GM10266 (cell line): ENCODE results near the gene CHRM4.
"Not testable (repeated sequence)": the region's sequence is repeated elsewhere in the genome, so short reads cannot be mapped to it uniquely, and the experiment has no call there.

ENCODE experiments used
- DNase-seq: peaks from one replicate; pipeline ENCODE4 v3.0.0; 2012; ENCODE audit errors: extremely low spot score
- TF ChIP-seq, protein P1 (sequence below): IDR thresholded peaks from 2 replicates; pipeline ENCODE4 v1.5.1; 2012; ENCODE audit warnings: mild to moderate bottlenecking, low read depth; ENCODE audit not compliant: control insufficient read depth, insufficient read depth; ENCODE audit errors: missing control alignments

The CHRM4 gene

DNA sequence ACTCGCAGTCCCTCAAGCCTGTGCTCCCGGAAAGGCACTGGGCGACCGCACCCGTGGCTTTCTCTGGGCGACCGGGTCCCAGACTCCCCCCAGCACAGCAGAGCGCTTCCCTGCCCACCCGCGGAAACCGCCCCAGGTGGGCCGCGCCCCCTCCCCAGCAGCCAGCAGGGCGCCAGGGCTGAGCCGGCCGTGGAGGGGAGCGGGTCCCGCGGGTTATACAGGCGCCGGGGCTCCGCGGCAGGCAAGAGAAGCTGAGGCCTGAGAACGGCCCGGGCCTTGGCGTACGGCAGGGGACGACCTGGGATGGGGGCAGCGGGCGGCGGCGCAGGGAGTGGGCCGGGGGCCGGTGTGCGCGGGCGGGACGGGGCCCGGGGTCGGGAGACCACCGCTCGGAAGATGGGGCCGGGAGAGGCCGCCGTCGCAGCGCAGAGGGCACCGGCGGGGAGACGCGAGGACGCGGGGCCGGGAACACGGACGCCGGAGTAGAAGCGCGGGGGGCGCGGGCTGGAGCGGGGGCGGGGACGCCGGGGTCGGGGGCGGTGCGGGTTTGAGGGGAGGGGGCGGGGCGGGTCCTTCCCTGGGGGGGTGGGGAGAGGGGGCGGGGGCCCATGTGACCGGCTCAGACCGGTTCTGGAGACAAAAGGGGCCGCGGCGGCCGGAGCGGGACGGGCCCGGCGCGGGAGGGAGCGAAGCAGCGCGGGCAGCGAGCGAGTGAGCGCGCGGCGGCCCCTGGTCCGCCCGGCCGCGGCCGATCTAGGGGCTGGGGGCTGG, 10.3 kb downstream of the CHRM4 start, which contains the start of gene MDK:
Gene MDK (plus strand): TSS at position 622 of the 771 bp plus-strand sequence. CDS start 389 bp downstream, outside the sequence.
- TF ChIP-seq, protein P1, sequence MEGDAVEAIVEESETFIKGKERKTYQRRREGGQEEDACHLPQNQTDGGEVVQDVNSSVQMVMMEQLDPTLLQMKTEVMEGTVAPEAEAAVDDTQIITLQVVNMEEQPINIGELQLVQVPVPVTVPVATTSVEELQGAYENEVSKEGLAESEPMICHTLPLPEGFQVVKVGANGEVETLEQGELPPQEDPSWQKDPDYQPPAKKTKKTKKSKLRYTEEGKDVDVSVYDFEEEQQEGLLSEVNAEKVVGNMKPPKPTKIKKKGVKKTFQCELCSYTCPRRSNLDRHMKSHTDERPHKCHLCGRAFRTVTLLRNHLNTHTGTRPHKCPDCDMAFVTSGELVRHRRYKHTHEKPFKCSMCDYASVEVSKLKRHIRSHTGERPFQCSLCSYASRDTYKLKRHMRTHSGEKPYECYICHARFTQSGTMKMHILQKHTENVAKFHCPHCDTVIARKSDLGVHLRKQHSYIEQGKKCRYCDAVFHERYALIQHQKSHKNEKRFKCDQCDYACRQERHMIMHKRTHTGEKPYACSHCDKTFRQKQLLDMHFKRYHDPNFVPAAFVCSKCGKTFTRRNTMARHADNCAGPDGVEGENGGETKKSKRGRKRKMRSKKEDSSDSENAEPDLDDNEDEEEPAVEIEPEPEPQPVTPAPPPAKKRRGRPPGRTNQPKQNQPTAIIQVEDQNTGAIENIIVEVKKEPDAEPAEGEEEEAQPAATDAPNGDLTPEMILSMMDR, result no peak
- DNase-seq, result peak; percentile 69

DNA sequence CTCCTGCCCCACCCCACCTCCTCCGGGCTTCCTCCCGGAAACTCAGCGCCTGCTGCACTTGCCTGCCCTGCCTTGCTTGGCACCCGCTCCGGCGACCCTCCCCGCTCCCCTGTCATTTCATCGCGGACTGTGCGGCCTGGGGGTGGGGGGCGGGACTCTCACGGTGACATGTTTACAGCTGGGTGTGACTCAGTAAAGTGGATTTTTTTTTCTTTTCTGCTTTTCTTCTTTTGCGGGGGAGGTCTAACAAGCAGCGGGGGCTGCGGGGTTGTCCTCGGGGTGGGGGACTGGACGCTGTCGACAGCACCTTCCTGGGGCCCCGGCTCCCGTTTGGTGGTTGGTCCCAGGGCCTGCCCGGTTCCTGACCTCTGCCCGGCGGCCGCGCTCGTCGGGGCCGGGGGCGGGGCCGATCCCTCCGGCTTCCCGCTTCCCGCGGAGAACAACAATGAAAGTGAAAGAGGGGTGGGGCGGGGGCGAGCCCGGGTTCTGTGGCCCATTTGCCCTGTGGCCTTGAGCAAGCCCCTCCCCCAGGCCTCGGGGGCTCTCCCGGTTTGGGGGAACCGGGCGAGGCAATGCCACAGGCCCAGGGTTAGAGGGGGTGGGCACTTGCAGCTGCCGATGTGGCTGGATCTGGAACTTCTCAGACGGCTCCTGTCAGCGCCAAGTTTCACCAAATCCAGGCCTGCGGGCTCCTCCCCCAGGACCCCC, 11.1 kb downstream of the CHRM4 start:
- DNase-seq, result peak; percentile 86
- TF ChIP-seq, protein P1, result no peak

DNA sequence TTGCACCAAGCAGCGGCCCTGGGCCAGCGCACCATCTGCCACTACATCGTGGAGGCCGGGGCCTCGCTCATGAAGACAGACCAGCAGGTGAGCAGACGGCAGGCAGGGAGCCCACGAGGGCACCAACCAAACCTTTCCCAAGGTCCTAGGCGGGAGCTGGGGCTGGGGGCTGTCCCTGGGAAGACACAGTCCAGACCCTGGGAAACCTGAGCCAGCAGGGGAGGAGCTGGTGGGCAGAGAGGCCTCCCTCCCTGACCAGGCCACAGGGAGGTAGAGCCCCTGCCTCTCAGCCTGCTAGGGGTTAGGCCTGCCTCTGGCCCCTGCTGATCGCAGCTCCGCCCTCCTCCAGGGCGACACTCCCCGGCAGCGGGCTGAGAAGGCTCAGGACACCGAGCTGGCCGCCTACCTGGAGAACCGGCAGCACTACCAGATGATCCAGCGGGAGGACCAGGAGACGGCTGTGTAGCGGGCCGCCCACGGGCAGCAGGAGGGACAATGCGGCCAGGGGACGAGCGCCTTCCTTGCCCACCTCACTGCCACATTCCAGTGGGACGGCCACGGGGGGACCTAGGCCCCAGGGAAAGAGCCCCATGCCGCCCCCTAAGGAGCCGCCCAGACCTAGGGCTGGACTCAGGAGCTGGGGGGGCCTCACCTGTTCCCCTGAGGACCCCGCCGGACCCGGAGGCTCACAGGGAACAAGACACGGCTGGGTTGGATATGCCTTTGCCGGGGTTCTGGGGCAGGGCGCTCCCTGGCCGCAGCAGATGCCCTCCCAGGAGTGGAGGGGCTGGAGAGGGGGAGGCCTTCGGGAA, 11.9 kb downstream of the CHRM4 start:
- not testable (repeated sequence) for DNase-seq

DNA sequence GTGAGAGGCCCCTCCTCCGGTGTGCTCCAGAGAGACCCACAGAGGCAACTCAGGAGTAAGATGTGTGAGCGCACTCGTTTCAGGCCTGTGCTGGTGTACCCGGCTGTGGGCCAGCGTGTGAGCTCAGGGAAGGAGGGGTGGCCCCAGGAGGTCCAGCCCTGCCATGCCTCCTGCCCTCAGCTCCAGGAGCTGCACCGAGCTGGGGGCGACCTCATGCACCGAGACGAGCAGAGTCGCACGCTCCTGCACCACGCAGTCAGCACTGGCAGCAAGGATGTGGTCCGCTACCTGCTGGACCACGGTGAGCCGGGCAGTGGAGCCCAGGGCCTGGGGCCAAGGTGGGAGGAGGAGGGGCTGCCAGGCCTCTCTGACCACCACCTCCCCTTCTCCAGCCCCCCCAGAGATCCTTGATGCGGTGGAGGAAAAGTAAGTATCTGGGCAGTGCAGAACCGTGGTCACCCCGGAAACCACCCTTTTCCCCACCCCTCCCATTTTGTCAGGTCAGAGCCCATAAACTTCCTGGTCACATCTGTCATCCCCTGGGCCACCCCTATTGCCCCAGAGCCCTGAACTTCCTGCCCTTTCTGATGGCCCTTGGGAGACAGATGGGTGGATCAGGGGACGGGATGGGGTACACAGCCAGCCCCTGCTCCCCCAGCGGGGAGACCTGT, 12.6 kb downstream of the CHRM4 start:
- TF ChIP-seq, protein P1, result no peak
- no peak for DNase-seq

DNA sequence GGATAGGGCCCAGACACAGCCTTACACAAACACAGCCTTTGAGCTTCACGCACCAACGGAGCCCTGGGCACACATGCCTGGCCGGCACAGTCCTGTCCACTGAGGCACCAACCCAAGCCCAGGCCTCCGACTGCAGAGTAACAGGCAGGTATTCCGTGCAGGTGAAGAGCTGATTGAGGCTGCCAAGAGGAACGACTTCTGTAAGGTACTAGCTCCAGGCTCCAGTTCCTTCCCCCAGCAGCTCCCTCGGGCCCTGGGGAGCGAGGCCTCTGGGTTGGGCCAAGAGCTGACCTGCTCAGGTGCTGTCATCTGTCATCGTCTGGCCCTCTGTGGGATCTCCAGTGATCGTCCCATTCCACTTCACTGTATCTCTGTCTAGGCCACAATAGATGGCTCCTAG, 13.3 kb downstream of the CHRM4 start:
- DNase-seq, result no peak
- TF ChIP-seq, protein P1, result no peak

DNA sequence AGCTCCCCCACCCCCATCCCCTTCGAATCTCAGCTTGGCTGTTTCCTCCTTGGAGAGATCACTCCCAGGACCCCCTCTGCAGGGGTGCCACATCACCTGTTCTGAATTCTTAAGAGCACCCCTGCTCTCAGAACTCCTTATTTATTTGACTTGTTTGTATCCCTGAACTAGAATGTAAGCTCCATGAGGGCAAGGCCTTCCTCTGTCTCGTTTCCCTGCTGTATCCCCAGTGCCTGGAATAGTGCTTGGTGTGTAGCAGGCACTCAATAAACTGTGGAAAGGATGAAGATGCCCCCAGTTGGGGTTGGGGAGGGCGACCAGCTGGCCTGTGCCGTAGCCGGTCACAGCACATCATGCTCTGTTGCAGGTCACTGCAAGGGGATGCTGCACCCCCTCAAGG, 13.7 kb downstream of the CHRM4 start:
- TF ChIP-seq, protein P1, result no peak
- DNase-seq, result no peak

DNA sequence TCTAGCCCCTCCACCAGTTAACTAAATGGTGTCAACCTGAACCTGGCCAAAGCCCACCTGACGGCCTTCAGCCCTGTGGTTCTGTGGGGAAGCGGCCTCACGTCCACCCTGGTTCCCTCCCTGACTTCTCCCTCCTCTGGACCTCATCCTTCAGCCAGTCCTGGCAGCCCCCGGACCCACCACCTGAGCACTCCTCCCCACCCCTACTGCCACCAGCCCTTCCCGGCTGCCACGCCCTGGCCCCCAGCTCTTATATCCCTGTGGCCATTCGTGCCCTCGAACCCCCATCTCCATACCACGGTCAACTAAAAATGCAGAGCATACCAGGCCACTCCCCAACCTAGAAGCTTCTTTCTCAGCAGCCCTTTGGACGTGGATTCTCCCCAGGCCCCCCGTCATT, 14.3 kb downstream of the CHRM4 start:
- TF ChIP-seq, protein P1, result no peak
- DNase-seq, result no peak
